ENCODE results near the gene CNPY1.

GRCh38 chr7:155486783-155487508 lies 59.4 kb downstream of the CNPY1 start:
- TF ChIP-seq ZBTB7A (IDR thresholded peaks at IDR 0.05; ENCODE audit: low read depth) (no peak), MAX (IDR thresholded peaks at IDR 0.05) (no peak), TAF1 (IDR thresholded peaks at IDR 0.05; ENCODE audit: low read depth) (no peak), RAD21 (IDR thresholded peaks at IDR 0.05; ENCODE audit: low read depth) (no peak), TCF12 (IDR thresholded peaks at IDR 0.05; ENCODE audit: low read depth) (no peak), EGR1 (IDR thresholded peaks at IDR 0.05) (no peak), EP300 (IDR thresholded peaks at IDR 0.05; ENCODE audit: borderline replicate concordance) (no peak), TEAD4 (IDR thresholded peaks at IDR 0.05) (no peak), CEBPB (IDR thresholded peaks at IDR 0.05) (no peak), FOXM1 (IDR thresholded peaks at IDR 0.05; ENCODE audit: borderline replicate concordance, low read depth) (no peak), NFIC (IDR thresholded peaks at IDR 0.05) (no peak), REST (IDR thresholded peaks at IDR 0.05; ENCODE audit: low read depth) (no peak)
